GM19395 (cell line): ENCODE results near the gene HAND2.

Experiments
- ATAC-seq: cut with Tn5 transposase; IDR thresholded peaks from one replicate; pipeline ENCODE4 v1.9.1; 2021; ENCODE audit warnings: mild to moderate bottlenecking, moderate library complexity; ENCODE audit not compliant: unreplicated experiment

Gene HAND2

DNA sequence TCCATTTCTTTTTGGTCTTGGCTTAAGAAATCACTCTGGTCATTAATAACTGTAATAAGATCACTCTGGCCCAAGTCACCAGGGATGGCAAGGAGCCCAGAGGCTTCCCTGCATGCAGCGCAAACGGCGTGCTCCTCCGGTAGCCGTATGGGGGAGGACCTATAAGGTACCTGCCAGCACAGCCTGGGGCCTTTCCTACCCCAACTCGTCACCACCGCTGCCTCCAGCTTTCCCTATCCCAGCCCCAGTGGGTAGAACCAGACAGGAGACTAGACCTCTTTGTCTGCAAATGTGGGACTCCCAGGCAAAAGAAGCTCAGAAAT is 25.9 kb downstream of the HAND2 start:
- no peak for ATAC-seq

DNA sequence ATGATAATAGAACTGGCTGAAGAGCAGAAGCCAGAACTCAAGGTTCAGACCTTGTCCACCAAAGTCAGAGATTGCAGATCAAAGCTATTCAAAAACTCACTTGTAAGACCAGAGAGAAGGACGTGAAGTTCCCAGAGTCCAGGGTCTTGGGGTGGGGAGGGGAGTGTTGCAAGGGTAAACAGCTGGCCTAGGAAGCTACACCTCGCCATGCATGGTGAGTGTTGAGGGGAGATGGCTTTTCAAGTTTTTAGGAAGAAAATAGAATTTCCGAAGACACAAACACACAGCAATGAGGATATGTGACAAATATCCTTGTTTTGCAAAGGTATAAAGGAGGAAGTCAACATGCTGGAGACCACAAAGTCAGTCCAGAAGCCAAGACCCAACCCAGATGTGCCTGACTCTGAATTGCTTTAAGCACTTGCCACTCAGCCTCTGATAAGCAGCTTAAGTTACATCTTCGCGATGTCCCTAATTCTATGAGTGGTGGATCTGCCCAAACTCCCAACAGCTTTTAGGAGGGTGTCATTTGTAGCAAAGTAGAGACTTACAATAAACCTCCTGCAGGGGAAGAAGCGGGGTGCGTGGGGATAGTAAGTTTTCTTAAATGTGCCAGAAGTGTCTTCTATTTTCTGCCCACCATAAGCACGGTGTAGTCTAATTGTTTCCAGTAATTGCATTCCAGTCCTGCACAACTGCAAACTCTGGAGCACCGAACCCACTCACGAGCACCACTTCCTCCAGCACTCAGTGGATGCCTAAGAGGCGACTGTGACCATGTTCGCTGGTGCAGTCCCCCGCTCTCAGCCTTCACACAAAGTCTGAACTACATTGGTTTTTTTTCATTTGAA is 26.5 kb downstream of the HAND2 start:
- no peak for ATAC-seq

DNA sequence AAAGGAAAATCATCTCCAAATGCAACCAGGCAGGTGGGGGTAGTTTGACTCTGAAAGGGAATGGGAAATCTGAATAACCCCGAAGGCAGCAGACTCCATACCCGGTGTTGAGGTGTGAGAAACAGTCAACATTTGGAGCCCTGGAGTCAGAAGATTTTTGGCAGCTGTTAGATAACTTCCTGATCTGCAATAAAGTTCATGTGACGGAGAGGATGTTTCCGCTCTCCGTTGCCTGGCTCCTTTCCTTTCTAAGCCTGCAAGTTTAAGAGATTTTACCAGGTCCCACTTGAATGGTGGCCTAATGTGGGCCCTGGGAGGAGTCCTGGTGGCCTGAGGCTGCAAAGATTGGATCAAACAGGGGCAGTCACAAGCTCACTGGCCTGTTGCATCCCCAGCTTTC is 27.7 kb downstream of the HAND2 start:
- ATAC-seq = no peak

DNA sequence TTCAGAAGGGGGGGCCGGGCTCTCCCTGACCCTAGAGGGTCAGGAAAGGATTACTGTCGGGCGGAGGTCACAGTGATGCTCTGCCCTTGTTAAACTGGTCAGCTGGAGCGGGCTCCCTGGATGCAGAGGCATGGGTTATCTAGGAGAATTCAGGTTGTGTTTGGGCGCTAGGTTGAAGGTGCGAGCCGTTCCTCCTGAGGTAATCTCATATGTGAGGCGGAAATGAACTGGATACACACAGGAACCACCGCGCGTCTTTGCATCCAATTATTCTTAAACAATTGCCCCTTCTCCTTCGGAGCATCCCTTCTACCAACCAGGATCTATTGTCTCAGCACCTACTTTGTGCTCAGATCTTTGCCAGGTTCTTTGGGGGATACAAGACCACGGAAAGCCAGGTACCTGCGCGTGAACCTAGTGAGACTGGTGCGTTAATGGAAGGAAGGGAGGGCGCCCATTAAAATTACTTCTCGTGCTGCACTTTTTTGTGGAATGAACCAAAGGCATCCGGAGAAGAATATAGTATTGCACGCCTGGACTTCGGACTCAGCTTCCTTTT is 28.4 kb downstream of the HAND2 start:
- ATAC-seq = no peak

DNA sequence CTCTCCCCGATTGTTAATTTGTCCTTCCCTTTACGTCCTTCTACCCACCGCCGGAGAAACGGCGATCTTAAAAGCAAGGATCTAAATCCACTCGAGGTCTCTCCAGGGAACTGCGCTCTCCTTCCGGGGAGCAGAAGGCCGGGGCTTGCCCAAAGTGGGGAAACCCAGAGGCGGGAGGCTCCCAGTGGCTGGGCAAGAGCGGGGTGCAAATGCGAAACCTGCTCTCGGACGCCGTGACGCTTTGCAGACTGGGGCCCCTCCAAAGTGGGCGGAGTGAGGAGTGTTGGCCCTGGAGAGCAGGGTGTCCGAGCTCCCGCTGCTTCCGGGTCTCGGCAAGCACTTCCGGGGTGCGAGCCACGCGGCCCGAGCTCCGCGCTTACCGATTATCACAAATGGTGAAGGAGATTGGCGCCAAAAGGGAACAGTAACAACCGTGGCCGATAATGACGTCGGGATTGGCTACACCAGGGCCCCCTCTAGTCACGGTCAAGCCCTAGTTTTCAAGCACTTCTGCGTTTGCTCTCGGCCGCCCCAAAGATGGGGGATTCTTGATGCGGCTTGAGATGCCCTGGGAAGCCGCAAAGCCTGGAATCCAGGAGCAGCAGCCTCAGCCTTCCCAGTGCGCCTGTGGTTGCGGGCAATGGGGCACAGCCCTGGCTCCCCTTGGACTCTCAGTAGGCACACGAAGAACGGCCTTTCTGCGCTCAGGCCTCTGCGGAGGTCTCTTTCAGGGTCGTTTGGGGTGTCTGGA is 29.0 kb downstream of the HAND2 start:
- no peak for ATAC-seq

DNA sequence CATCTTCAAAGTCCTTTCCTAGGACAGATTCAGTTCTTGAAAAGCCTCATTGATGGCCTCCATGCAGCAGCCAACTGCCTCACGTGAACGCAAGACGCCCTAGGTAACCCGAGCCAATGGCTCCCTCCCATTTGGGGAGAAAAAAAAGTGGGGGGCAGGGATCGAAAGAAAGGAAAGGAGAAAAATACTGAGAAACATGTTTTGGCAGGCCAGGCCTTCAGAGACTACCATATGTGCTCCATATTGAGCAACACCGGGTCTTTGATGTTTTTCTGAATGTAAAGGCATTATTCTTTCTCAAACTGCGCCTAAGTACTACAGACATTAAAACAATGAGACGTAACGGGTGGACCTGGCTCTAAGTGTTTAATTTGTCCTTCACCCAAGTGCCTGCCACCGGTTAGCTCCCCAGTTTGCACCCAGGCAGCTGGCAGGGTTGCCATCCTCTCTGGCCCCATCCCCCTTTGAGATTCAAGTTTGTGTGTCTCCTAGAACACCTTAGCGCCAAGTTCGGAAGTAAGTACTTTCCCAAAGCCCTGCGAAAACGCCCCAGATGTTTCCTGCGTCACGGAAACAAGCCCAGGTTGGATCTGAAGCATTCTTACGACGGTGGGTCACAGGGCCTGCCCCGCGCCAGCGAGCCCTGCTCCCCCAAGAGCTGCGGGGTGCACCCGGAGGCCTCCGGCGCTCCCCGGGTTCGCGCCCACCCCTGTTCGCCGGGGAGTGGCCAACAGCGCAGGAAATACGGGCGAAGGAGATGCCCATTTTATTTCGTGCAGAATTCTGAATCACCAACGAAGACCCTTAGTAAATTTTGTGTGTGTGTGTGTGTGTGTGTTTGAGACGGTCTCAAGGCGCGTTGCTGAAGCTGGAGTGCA is 30.1 kb downstream of the HAND2 start:
- ATAC-seq = no peak

DNA sequence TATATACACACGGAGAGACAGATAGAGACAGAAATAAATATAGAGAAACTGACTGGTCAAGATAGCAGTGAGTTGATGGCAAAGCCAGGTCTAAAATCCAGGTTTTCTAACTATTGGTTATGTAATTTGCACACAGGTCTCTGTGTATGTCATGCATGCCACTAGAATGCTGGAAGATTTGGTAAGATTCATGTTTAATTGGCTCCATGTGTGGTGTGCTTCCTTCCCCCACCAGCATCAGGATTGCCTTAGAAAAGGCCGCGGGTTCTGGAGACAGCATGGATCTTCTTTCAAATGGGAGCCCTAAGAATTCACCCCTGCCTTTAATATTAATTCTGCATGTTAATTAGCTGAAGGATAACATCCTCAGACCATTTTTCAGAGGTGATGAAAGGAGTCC is 31.3 kb downstream of the HAND2 start:
- ATAC-seq = no peak

DNA sequence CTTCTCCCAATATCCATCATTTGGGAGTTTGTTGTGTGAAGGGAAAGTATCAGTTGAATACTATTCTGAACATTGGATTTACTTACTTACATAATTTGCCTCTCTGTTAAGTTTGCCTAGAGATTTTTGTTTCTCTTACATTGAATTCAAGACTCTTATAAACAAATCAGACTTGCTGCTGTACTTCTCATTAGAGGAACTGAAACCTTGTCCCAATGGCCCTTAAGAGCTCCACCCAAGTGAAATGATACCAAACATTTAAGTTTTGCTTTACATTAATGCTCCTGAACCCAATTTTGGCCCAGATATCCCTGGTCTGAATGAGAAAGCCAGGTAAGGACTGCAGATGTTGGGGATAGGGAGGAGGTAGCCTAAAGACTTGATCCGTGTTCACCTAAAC is 32.0 kb downstream of the HAND2 start:
- peak; percentile 50 for ATAC-seq

DNA sequence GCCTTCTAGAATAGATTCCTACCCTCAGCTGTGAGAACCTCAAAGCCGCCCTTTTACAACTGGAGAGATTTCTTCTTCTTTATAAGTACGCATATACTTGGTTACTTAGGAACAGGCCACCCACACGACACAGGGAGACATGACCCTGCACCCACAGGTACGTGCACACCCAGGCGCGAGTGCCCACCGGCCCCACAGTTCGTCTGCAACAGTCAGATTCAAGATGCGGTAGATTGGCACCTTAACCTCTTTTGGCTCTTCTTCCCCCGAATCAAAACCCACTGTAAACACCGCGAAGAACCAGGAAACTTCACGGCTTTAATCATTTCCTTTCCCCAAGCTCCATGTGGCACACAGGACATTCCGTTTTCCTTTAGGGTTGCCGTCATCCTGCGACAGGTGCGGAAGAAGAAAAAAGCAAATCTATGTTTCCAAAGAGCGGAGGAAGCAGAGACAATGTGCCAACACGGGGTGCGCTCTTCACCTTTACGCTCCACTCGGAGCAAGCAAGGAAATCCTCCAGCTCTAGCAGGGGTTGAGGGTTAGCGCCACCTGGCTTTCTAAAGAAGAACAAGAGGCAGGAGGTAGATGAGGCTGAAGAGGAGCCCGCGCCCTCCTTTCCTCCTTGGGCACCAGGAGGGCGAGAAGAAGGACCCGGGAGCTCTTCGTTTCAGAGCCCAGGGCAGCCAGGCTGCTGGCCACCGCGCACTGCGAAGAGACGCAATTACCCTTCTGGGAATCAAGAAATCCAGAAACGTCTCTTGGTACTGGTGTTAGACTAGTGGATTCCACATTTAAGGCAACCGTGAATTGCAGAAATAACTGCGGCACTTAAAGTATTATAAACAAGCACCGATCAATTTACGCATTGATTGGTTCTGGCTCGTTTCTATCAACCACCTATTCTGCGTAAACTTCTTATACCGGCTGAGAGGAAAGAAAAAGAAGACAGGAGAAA is 35.7 kb downstream of the HAND2 start:
- ATAC-seq = peak; percentile 97

DNA sequence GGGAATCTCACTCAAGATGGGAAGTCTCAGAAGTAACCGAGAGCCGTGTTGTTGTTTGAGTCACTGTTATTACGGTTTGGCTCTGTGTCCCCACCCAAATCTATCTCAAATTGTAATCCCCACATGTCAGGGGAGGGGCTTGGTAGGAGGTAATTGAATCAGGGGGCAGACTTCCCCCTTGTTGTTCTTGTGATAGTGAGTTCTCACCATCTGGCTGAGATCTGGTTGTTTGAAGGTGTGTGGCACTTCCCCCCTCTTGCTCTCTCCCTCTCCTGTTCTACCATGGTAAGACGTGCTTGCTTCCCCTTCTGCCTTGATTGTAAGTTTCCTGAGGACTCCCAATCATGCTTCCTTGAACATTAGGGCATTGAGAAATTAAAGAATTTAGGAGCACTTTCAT is 37.0 kb downstream of the HAND2 start:
- no peak for ATAC-seq

DNA sequence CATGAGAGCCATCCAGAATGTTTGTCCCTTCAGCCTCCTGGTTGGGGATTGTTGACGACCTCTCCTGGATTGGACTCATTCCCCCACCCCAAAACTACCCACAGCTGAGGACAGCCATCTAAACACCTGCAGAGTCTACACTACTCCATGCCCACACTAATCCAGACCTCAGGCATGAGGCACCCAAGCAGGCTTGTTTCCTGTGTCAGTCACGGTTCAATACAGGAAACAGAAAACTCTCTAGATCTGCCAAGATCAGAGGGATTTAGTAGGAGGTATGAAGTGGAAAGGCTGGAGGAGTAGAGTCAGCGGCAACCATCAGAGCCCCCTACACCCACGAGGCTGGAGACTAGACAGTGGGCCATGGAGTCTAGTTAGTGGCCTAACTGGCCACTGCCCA is 37.7 kb downstream of the HAND2 start:
- ATAC-seq = no peak

DNA sequence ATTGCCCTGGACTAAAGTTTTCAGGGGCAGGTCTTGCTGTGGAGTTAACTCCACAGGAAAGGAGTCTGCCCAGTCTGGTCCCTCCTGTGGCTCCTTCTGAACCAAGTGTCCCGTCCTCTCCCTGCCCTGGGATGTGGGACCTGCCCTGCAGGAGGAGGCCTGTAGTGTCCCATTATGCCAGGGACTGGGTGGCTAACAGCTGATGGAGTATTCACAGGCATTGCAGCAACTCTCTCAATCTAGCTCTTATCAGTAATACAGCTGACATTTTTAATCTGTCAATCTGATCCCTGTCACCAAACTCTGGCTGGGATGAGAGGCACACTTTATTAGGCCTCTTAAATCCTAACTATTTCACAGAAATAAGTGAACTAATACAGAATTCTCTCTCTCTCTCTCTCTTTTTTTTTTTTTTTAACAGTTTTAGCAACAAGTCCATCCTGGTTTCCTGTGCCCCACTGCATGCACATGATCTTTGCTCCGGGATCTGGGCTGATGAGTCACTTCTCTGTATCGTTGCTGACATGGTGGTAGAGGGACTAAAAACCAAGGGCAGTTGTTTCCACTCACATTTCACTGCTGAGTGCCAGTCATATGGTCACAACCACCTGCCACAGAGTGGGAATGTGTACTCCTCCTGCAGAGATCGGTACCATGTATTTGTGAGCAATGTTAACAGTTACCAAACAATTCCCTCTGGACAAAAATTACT is 39.1 kb downstream of the HAND2 start:
- ATAC-seq = no peak

DNA sequence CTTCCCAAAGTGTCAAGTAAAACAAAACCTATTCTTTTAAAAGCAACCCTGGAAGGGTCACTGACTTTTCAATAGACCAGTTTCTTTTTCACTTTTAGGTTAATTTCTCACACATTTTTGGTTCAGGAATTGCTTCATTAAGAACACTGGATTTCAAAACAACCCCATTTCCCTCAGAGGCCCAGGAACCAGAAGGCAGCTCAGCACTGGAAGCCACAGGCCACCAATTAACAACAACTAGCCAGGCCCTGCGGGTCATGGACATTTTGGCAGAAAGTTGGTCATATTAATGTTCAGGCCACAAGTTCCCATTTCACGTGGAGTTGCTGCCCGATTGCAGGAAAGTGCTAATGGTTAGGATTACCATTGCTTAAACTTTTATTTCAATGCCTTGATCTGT is 39.8 kb downstream of the HAND2 start:
- ATAC-seq = no peak

DNA sequence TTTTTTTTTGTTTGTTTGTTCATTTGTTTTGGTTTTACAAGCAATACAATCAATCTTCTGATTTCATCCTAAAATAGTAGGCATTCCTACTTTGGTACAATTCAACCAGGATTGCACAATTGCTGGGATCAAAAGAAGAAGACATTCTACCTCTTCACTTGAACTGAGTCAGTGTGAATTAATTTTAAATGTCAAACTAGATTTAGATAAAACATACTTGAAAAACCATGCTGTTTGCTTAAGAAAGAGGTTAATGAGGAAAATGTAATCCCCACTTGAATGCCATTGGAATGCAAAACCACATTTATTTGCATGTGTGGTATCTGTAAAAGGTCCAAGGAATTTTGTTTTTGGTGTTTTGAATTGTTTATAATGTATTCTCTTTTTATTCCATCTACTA is 40.5 kb downstream of the HAND2 start:
- ATAC-seq = no peak

DNA sequence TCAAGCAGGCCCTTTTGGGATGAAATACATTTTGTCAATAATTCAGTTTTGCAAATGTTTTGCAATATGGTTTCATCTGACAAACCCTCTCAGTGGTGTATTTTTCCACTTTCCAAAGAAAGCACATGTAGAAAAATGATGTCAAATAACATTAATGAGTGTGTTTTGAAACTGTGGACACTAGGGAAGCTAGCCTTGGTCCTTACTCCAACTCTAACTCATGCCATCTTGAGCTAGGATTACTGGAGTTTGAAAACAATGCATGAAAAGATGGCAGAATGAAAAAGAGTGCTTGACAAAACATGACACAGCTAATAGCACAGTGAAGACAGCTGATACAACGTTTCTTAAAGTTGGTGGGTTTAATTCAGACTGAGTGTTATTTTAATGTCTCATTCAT is 41.4 kb downstream of the HAND2 start:
- no peak for ATAC-seq

DNA sequence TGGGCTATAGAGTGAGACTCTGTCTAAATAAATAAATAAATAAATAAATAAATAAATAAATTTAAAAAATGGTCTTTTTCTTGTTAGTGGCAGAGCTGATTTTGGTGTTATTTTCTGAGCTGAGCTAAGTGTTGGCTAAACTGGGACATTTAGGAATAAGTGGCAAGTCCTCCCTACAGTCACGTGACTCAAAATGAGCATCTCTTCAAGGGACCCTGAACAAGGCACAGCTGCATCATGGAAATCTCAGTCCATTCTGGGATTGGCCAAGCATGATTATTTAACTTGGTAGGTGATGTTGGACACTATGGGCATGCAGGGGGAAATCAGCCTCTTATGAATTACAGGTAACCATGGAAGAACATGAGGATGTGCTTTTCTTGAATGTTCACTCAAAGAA is 42.0 kb downstream of the HAND2 start:
- no peak for ATAC-seq

DNA sequence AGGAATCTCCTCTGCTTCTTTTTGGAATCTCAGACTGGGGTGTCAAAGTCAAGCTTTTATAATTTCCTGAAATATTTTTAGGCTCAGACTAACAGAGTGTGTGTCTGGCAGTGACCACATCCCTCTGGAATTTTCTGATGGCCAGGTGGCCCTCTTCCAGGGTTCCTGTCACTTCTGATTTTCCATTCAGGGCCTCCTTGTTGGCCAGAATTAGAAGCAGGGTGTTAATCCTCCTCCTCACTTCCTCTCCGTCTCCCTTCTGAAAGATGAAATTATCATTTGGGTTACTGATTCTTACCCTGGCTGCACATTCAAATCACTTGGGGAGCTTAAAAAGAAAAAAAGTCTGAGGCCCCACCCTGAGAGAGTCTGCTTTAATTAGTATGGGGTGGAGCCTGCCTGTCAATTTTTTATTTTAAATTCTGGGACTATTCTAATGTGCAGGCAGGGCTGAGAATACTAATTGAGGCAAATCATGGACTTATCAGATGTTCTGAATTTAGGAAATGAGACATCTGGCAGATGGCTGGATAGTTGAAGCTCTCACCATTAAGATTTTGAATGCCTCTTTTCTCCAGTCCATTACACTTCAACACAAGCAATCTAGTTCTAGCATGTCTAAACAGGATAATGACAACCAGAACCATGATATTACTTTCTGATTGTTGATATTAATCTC is 43.2 kb downstream of the HAND2 start:
- ATAC-seq = no peak

DNA sequence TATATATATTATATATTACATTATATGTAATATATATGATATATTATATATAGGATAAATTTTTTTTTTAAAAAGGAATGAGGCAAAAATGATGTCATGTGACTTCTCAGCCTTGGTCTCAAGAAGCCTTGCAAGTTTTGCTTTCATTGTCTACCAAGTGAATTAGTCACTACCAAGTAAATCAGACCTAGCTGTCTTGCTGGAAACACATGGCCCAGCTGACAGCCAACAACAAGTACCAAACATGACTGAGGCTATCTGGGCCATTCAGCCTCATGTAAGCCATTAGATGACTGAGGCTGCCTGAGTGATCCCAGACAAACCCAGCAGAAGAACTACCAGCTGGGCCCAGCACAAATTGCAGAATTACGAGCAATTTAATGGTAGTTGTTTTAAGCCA is 44.9 kb downstream of the HAND2 start:
- no peak for ATAC-seq

DNA sequence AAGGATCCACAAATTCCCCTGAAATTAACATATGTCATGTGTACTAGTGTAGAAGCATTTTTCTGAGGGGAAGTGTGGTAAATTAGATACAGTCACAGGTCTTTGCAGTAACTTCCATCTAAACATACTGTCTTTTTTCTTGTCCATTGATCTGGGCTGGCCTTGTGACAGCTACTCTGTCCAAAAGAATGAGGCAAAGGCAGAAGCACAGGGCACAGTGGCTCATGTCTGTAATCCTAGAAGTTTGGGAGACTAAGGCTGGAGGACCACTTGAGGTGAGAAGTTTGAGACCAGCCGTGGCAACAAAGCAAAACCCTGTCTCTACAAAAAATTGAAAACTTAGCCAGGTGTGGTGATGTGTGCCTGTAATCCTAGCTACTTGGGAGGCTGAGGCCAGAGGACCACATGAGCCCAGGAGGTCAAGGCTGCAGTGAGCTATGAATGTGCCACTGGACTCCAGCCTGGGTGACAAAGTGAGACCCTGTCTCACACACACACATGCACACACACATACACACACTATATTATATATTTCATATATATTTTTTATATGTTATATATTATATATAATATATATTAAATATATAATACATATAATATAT is 47.6 kb downstream of the HAND2 start:
- no peak for ATAC-seq
